ENCODE results near the gene ARHGAP23.

- TF ChIP-seq CTCF (conservative IDR thresholded peaks at IDR 0.05; ENCODE audit: low read depth, low read length) (no peak), EZH2 (IDR thresholded peaks at IDR 0.05; ENCODE audit: borderline replicate concordance, low read depth, low read length, poor library complexity, severe bottlenecking) (no peak)
Observed at GRCh38 chr17:38545531-38546225, 117.4 kb downstream of the ARHGAP23 start.

Data from A673 (cell line).